Neural progenitor cell (in vitro differentiated cells): ENCODE results near the gene MCF2L2.

Experiments
- EZH2 ChIP-seq: fragments of 200-600 bp; sonication (generic); IDR thresholded peaks from 2 replicates; pipeline ENCODE4 v1.6.1; 2017; ENCODE audit warnings: antibody characterized with exemption, mild to moderate bottlenecking, moderate library complexity
- EZH2phosphoT487 ChIP-seq: fragments of 200-600 bp; sonication (generic); IDR thresholded peaks from 2 replicates; pipeline ENCODE4 v1.6.1; 2017; ENCODE audit warnings: antibody characterized with exemption
- TF ChIP-seq, protein P1 (sequence below): fragments of 200-600 bp; sonication (generic); IDR thresholded peaks from 2 replicates; pipeline ENCODE4 v1.5.1; 2017; ENCODE audit warnings: antibody characterized with exemption, mild to moderate bottlenecking

DNA sequence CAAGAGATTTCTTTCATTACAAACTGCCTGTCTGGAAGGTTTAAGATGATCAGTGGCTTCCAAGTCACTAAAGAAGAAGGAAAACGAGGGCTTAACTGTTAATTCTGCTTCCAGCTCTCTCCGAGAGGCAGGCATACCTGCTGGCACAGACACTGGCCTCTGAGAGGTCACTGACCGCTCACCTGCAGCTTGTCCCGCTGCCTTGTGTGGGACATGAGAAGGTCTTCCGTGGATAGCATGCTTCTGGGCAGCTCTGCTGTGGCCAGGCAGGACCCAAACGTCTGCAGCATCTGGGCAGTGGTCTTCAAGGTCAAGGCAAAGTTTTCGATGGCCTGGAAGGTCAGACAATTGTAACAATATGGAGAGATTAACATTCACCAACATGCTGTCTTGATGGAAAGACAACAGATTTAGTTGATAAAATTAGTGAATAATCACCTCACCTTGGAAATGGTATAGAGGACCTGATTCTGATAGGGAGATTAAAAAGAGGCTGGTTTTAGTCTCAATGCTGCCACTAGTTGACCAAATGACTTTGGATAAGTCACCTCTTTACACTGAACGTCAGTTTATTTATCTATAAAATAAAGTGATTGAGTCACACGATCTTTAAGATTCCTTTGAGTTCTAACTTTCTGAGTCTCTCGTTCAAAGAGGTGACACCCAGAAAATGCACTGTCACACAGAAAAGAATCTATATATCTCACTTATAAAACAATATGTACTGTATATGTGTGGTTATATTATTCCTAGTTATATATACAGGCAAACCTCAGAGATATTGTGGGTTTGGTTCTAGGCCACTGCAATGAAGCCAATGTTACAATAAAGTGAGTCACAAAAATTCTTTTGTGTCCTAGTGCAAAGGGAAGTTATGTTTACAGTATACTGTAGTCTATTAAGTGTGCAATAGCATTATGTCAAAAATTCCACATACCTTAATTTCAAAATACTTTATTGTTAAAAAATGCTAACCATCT lies 110.2 kb downstream of the MCF2L2 start:
- TF ChIP-seq, protein P1, sequence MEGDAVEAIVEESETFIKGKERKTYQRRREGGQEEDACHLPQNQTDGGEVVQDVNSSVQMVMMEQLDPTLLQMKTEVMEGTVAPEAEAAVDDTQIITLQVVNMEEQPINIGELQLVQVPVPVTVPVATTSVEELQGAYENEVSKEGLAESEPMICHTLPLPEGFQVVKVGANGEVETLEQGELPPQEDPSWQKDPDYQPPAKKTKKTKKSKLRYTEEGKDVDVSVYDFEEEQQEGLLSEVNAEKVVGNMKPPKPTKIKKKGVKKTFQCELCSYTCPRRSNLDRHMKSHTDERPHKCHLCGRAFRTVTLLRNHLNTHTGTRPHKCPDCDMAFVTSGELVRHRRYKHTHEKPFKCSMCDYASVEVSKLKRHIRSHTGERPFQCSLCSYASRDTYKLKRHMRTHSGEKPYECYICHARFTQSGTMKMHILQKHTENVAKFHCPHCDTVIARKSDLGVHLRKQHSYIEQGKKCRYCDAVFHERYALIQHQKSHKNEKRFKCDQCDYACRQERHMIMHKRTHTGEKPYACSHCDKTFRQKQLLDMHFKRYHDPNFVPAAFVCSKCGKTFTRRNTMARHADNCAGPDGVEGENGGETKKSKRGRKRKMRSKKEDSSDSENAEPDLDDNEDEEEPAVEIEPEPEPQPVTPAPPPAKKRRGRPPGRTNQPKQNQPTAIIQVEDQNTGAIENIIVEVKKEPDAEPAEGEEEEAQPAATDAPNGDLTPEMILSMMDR = no peak
- TF ChIP-seq EZH2 = no peak
- TF ChIP-seq EZH2phosphoT487 = no peak
